Natural killer cell (primary cell): ENCODE data around the gene SLC35E4. TPM values are rescaled to one million over a fixed set of nuclear protein-coding genes. Genes with fewer than 3 reads are reported as not detected.

Experiments used
- ATAC-seq, 3 donors: fragments of 150-1000 bp in 2 of 3; fragments of 200-7000 bp in 1 of 3; cut with Tn5 transposase; 1 replicate in 1 of 3; 2 replicates in 2 of 3; pipeline ENCODE4 v1.10.0; 2021; ENCODE audit warnings: mild to moderate bottlenecking in 2 of 3, moderate library complexity in 2 of 3
- DNase-seq, 2 donors: peaks; one replicate each; pipeline versions ENCODE4 v3.0.0 to v3.0.0-alpha.2; 2013 to 2021; ENCODE audit warnings: mixed read lengths in 1 of 2
- H3K27ac ChIP-seq: one replicate; pipeline ENCODE4 v1.5.1; 2013; ENCODE audit warnings: mild to moderate bottlenecking, low read length
- H3K27me3 ChIP-seq: one replicate; pipeline ENCODE4 v1.6.1; 2013; ENCODE audit warnings: low read length; ENCODE audit not compliant: control insufficient read depth, insufficient read depth
- H3K36me3 ChIP-seq: one replicate; pipeline ENCODE4 v1.6.1; 2013; ENCODE audit warnings: low read length; ENCODE audit not compliant: control insufficient read depth, insufficient read depth
- H3K4me1 ChIP-seq: one replicate; pipeline ENCODE4 v1.6.1; 2013; ENCODE audit warnings: low read length; ENCODE audit not compliant: control insufficient read depth, insufficient read depth
- H3K4me3 ChIP-seq: one replicate; pipeline ENCODE4 v1.5.1; 2013; ENCODE audit warnings: low read length
- H3K9me3 ChIP-seq: one replicate; pipeline ENCODE4 v1.6.1; 2013; ENCODE audit warnings: low read length; ENCODE audit not compliant: control insufficient read depth, insufficient read depth
- H3K27ac Mint-ChIP-seq, 2 donors: one replicate each; pipeline ENCODE4 v1.8.0; 2022; ENCODE audit warnings: mild to moderate bottlenecking in 2 of 2, mixed read lengths in 2 of 2, moderate library complexity in 1 of 2
- H3K27me3 Mint-ChIP-seq, 2 donors: one replicate each; pipeline ENCODE4 v1.8.0; 2022; ENCODE audit warnings: low read depth in 2 of 2, mixed read lengths in 2 of 2
- H3K36me3 Mint-ChIP-seq: one replicate; pipeline ENCODE4 v1.8.0; 2022; ENCODE audit warnings: mixed read lengths
- H3K4me1 Mint-ChIP-seq, 2 donors: one replicate each; pipeline ENCODE4 v1.8.0; 2022; ENCODE audit warnings: mixed read lengths in 2 of 2
- H3K4me3 Mint-ChIP-seq: one replicate; pipeline ENCODE4 v1.8.0; 2022; ENCODE audit warnings: mild to moderate bottlenecking, moderate library complexity, mixed read lengths
- H3K9me3 Mint-ChIP-seq, 2 donors: one replicate each; pipeline ENCODE4 v1.8.0; 2022; ENCODE audit warnings: mixed read lengths in 2 of 2
- CTCF ChIP-seq: fragments of 200-600 bp; IDR thresholded peaks from one replicate; pipeline ENCODE4 v1.8.0; 2022; ENCODE audit warnings: antibody characterized with exemption
- WGBS: methylation state at CpG from one replicate; pipeline ENCODE4 v1.1.7; 2013; ENCODE audit warnings: missing lambda C conversion rate; ENCODE audit not compliant: insufficient coverage; 5-methylcytosine and 5-hydroxymethylcytosine counted together
- intact Hi-C: fragments of 100-400 bp; cut with micrococcal nuclease; formaldehyde crosslinking; loops from one replicate; pipeline ENCODE4 v1.14.2; 2022
- total RNA-seq, 4 donors: library from RNA; stranded (reverse); fragments of 120-200 nt in 1 of 4; gene quantifications; one replicate each; pipeline versions ENCODE4 v1.2.3 to v1.2.4, GENCODE V29; 2013 to 2022

The SLC35E4 gene
- total RNA-seq, result 1 to 10 TPM; 2.9 to 5.8 (median 2.9) TPM
- total RNA-seq (2013), result 1.8 TPM

- Mint-ChIP-seq H3K36me3 (no peaks in the 10 kb centered on the region), H3K4me1 (peaks cover 7 to 25% of the 10 kb centered on the region in 2 donors), H3K9me3 (no peaks in the 10 kb centered on the region), H3K27ac (peak within 1 kb of the TSS; percentile 92 to 95), H3K27me3 (no peaks in the 10 kb centered on the region), H3K4me3 (peak within 1 kb of the TSS; percentile 84)
- H3K36me3 ChIP-seq, result no peaks in the 10 kb centered on the region
- H3K27ac ChIP-seq, result peak within 1 kb of the TSS; percentile 85
- DNase-seq, result peak; percentile 91 to 95
- peak within 1 kb of the TSS; percentile 50 for H3K4me3 ChIP-seq
- no peak for TF ChIP-seq CTCF
- H3K4me1 ChIP-seq, result peaks cover 33% of the 10 kb centered on the region
- WGBS, result under 1% methylated on average over 75 of the region's 75 CpGs
- intact Hi-C loops, result loop anchor here (1.0 to 2.0 kb wide), 2 partner anchors 43 to 449 kb away; no protein-coding TSS in a partner anchor
- peak; percentile 80 to 93 (median 84) for ATAC-seq
- no peaks in the 10 kb centered on the region for H3K9me3 ChIP-seq
- no peaks in the 10 kb centered on the region for H3K27me3 ChIP-seq
Observed at GRCh38 chr22:30635273-30636225, at the start of gene SLC35E4. SLC35E4 (plus strand) TSS chr22:30635781; CDS start chr22:30636451, 670 bp downstream.

GRCh38 chr22:30586414-30586813, 49.2 kb upstream of the SLC35E4 start:
- H3K4me1 Mint-ChIP-seq, result no peaks in the 10 kb centered on the region
- no peak overlapping the region for H3K4me3 ChIP-seq
- H3K36me3 ChIP-seq, result peaks cover 72% of the 10 kb centered on the region
- H3K27me3 Mint-ChIP-seq, result no peaks in the 10 kb centered on the region
- intact Hi-C loops, result no loop called here
- H3K27ac ChIP-seq, result no peak overlapping the region
- peaks cover 6% of the 10 kb centered on the region for H3K4me1 ChIP-seq
- H3K9me3 ChIP-seq, result no peaks in the 10 kb centered on the region
- no peaks in the 10 kb centered on the region for H3K27me3 ChIP-seq
- ATAC-seq, result no peak
- no peaks in the 10 kb centered on the region for H3K36me3 Mint-ChIP-seq
- TF ChIP-seq CTCF, result no peak
- 95% methylated on average over 8 of the region's 8 CpGs for WGBS
- H3K4me3 Mint-ChIP-seq, result no peak overlapping the region
- H3K9me3 Mint-ChIP-seq, result no peaks in the 10 kb centered on the region
- no peak for DNase-seq
- no peak overlapping the region for H3K27ac Mint-ChIP-seq

- Mint-ChIP-seq H3K36me3 (no peaks in the 10 kb centered on the region), H3K4me1 (no peaks in the 10 kb centered on the region), H3K4me3 (no peak overlapping the region), H3K27ac (no peak overlapping the region), H3K9me3 (no peaks in the 10 kb centered on the region), H3K27me3 (no peaks in the 10 kb centered on the region)
- Histone ChIP-seq H3K36me3 (peaks cover 29% of the 10 kb centered on the region), H3K27ac (peak overlapping the region; percentile 79), H3K4me1 (peaks cover 11% of the 10 kb centered on the region), H3K4me3 (peak overlapping the region; percentile 59), H3K9me3 (no peaks in the 10 kb centered on the region), H3K27me3 (no peaks in the 10 kb centered on the region)
- no peak for DNase-seq
- intact Hi-C loops, result no loop called here
- 10% methylated on average over 14 of the region's 14 CpGs for WGBS
- no peak for ATAC-seq
- TF ChIP-seq CTCF, result no peak
Observed at GRCh38 chr22:30591191-30591587, 44.4 kb upstream of the SLC35E4 start.
